Activated naive CD8-positive, alpha-beta T cell treated with anti-CD3 and anti-CD28 coated beads for 36 hours (primary cell): Measurements from ENCODE around the gene DLEC1. TPM values are rescaled to one million over a fixed set of nuclear protein-coding genes. Genes with fewer than 3 reads are reported as not detected.
"Not testable (repeated sequence)": the region's sequence is repeated elsewhere in the genome, so short reads cannot be mapped to it uniquely, and the experiment has no call there.

ENCODE experiments used
- DNase-seq: peaks from one replicate; pipeline ENCODE4 v3.0.0; 2021
- H3K27ac Mint-ChIP-seq: one replicate; pipeline ENCODE4 v1.8.0; 2022; ENCODE audit warnings: mild to moderate bottlenecking, moderate library complexity, mixed read lengths
- H3K27me3 Mint-ChIP-seq: one replicate; pipeline ENCODE4 v1.8.0; 2022; ENCODE audit warnings: mild to moderate bottlenecking, mixed read lengths
- H3K36me3 Mint-ChIP-seq: one replicate; pipeline ENCODE4 v1.8.0; 2021; ENCODE audit warnings: mild to moderate bottlenecking, mixed read lengths
- H3K4me1 Mint-ChIP-seq: one replicate; pipeline ENCODE4 v1.8.0; 2021; ENCODE audit warnings: mixed read lengths
- H3K4me3 Mint-ChIP-seq: one replicate; pipeline ENCODE4 v1.8.0; 2022; ENCODE audit warnings: mild to moderate bottlenecking, moderate library complexity, mixed read lengths
- H3K9me3 Mint-ChIP-seq: one replicate; pipeline ENCODE4 v1.8.0; 2022; ENCODE audit warnings: mixed read lengths
- total RNA-seq, 2 experiments: library from RNA; stranded (reverse); gene quantifications; one replicate each; pipeline ENCODE4 v1.2.3, GENCODE V29; 2021

Gene DLEC1
- total RNA-seq, 2 experiments from 2014 or later, result 0.12 to 0.52 TPM

DNA sequence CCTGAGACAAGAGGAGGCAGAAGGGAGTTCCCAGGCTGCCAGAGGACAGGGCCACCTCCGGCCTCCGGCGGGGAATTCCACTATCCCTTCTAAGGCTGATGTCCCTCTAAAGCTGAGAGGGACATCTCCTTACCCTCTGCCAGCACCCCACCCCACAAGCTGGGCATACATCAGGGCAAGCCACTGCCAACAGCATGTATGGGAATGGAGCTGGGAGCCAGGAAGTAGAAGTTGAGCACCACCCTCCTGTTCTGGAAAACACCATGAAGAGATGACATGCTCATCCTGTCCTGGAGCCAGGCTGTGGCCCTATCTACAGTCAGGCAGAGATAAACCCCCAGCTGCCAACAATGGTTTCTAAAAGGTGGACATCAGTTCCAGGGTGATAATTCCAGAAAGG is 16.7 kb upstream of the DLEC1 start:
- no peak for DNase-seq
- no peak overlapping the region for H3K27ac Mint-ChIP-seq
- peaks cover 3% of the 10 kb centered on the region for H3K36me3 Mint-ChIP-seq
- no peaks in the 10 kb centered on the region for H3K27me3 Mint-ChIP-seq
- peaks cover 18% of the 10 kb centered on the region for H3K4me1 Mint-ChIP-seq
- H3K9me3 Mint-ChIP-seq, result no peaks in the 10 kb centered on the region
- H3K4me3 Mint-ChIP-seq, result no peak overlapping the region

DNA sequence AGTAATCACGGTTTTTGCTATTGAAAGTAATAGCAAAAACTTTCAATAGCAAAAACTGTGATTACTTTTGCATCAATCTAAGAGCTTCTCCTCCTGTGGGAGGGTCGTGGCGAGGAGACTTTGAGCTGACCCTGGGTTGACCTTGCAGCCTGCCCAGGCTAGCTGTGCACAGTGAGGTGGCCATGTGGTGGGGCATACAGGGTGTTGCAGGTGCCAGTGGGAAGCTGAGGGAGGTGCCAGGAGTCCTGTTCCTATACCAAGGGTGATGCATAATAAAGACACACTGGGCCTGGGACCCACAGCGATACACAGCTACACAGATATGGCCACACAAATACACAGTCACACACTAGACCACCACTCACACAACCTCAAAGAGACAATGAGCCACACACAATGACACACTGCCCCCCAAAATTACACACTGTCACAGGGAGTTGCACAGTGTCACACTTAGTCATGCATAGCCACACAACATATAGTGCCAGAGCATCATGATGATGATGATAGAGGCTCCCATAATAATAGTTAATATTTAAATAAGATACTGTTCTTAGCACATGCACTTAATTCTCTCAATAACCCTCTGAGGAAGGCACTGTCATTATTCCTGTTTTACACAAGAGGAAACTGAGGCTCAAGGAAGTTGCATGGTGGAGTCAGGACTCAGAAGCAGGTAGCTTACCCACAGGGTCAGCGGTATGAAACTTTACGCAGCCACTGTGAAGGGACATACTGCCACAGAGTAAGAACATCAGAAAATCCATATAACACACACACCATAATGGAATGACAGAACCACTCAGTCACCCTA is 15.9 kb upstream of the DLEC1 start:
- no peak for DNase-seq
- Mint-ChIP-seq H3K4me1 (peaks cover 18% of the 10 kb centered on the region), H3K27ac (no peak overlapping the region), H3K36me3 (peaks cover 3% of the 10 kb centered on the region), H3K4me3 (no peak overlapping the region), H3K27me3 (peaks cover 6% of the 10 kb centered on the region), H3K9me3 (no peaks in the 10 kb centered on the region)

DNA sequence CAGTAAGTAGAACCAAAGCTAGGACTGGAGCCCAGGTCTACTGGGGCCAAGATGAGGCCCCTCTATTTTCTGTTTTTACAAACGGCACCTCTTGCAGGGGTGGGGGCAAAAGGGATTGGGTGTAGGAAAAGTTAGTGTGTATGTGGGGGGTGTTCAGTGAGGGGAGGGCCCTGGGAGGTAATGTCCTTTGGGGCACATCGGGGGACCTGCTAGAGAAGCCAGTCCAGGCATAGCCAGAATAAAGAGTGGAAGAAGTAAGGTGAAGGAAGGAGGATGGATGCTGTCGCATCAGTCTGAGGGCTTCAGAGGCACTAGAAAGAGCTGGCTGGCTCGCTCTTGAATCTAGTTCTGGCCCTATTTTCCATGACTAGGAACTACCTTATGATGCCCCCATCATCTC is 12.2 kb upstream of the DLEC1 start:
- H3K27ac Mint-ChIP-seq, result no peak overlapping the region

DNA sequence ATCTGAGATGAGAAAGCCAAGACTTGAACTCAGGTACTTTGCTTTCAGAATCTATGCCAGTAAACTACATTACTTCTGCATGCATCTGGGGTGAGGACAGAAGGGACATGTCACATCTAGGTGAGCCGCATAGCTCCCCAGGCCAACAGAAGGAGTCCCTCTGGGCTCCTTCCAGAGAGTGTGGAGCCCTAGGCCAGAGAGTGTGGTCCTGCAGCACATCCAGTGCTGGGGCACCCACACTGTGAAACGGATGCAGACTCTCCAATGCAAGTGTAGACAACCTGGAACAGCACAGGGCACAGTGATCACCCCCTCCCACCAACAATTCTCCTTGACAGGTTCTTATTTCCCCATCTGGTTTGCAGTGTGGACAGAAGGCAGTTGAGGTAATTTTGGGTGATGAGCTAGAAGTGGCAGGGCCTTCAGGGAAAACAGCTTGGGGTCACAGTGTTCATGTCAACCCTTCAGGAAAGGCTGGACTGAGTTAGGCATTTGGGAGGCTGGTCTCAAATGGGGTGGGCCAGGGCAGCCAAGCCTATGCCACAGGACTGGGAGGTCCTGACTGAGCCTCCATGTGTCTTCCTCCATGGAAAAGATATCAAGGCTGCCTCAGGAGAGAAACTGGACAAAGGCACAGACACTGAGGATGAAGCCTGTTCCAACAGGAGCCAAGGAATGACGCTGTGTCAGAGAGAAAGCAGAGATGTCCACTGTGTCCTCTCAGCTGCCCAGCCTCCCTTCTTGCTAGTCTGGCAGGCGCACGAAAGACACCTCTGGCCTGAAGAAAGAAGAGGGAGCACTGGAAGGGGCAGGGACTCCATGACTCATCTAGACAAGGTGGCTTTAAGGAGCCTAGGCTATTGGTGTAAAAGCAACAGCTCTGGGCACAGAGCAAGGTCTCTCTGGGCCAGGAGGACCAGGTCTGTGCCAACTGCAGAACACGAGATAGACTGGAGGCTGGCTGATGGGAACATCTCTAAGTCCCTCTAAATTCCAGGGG is 11.2 kb upstream of the DLEC1 start:
- Mint-ChIP-seq H3K36me3 (no peaks in the 10 kb centered on the region), H3K27ac (no peak overlapping the region), H3K9me3 (no peaks in the 10 kb centered on the region), H3K4me1 (peaks cover 25% of the 10 kb centered on the region), H3K27me3 (peaks cover 32% of the 10 kb centered on the region), H3K4me3 (no peak overlapping the region)
- no peak for DNase-seq

More for the DNA sequence above, 12.2 kb upstream of the DLEC1 start:
- Mint-ChIP-seq H3K9me3 (no peaks in the 10 kb centered on the region), H3K27me3 (peaks cover 29% of the 10 kb centered on the region), H3K36me3 (no peaks in the 10 kb centered on the region), H3K4me1 (peaks cover 25% of the 10 kb centered on the region), H3K4me3 (no peak overlapping the region)
- DNase-seq, result no peak

DNA sequence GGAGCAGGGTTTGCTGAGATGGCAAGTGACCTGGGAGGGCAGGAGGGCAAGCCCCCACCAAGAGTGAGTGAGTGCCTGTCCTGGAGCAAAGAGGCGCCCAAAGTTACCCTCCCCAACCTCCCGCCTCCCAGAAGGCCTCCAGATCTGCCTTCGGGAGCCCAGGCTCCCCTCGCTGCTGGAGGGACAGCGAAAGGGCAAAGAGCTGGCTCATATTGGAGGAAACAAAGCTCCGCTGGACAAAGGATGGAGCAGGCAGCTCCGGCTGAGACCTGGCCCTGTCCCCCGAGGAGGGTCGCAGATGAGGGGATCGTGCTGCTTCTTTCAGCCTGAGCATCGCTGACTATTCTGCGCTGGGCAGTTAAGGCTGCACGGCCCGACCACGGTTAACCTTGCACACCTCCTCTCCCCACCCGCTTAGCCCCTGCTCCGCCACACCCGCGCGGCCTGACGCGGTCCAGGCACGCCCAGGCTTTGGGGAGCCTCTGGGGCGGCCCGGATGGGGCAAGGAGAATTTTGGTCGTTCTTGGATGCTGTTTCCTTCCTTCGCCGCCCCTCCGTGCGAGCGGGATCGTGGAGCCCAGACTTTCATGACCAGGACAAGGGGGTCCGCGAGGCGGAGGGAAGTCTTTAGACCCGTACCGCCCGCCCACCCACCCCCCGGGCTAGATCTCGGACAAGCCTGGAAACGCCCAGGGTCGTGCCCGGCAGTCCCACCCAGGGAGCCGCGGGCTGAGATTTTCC is 10.2 kb upstream of the DLEC1 start:
- H3K27ac Mint-ChIP-seq, result no peak overlapping the region
- peaks cover 19% of the 10 kb centered on the region for H3K4me1 Mint-ChIP-seq
- H3K36me3 Mint-ChIP-seq, result no peaks in the 10 kb centered on the region
- H3K4me3 Mint-ChIP-seq, result peak overlapping the region; percentile 15
- H3K9me3 Mint-ChIP-seq, result no peaks in the 10 kb centered on the region
- peaks cover 38% of the 10 kb centered on the region for H3K27me3 Mint-ChIP-seq
- no peak for DNase-seq

DNA sequence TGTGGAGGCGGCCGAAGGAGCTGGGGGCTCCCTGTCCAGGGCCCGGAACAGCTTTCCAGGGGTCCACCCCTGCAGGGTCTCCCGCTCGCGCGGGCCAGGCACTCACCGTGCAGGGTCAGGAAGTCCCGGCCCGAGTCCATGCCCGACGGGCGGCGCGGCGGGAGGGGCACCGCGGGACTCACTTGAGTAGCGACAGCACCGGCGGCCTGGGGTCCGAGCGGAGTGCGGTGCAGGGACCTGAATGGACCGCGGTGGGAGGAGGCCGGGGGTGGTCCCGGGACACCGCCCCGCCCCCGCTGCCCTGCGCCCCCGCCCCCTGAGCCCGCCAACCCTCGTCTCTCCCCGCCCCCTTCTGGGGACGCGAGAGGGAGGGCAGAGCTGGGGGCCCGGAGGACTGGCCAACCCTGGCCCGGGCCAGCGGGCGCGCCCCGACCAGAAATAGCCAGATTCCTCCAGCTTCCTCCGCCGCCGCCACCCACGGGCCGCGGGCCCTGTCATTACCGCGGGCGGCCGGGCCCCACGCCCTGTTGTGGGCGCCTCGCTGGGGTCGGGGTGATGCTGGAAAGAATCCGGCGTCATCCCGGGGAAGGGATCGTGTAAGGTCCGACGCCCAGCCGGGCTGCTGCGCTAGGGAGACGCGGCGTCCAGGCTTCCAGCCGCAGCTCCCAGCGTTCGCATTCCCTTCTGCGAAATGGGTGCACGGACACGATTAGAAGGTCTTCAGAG is 9.4 kb upstream of the DLEC1 start, which contains the start of gene PLCD1:
PLCD1 (minus strand) TSS at position 243 of the 726 bp plus-strand sequence; CDS start at position 140, 103 bp downstream.
- Mint-ChIP-seq H3K36me3 (no peaks in the 10 kb centered on the region), H3K4me1 (peaks cover 17% of the 10 kb centered on the region), H3K9me3 (no peaks in the 10 kb centered on the region), H3K27me3 (peaks cover 40% of the 10 kb centered on the region), H3K27ac (no peak within 1 kb of the TSS), H3K4me3 (peak within 1 kb of the TSS; percentile 15)
- DNase-seq, result peak; percentile 36

DNA sequence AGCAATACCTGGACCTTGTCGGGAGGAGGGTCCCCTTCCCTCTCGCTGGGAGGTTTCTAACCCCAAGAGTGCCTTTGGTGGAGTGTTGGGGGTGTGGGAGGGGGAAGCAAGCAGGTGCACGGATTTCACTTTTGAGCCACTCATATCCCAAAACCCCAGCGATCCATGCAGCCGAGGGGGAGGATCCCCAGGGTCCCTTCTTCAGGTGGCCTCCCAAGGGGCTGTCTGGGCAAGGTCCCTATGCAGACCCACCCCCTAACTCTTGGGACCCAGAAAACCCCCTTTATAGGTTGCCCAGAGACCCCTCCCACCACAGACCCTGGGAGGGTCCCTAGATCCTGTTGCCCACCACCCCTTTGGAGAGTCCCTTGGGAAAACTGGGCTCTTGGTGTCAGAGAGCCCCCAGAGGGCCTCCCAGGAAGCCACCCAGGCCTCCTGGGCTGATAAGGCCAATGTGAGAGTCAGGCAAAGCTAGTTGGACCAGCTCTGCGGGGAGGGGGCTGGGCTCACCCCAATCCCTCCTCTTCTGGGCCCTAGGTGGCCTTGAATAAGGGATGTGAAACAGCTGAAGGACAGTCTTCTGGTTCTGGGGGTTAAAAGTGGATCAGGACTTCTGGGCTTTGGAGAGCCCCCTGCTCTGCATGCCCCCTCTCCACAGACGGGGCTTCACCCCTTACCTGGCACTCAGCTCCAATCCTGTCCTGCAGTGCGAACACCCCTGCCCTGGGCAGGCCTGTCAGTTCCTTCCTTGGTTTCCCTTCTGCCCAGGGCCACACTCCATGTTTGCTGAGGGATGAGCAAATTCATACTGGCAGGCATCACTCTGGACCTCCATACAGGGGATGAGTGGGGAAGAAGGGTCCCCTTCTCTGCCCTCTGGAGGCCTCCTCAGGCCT is 8.6 kb upstream of the DLEC1 start:
- Mint-ChIP-seq H3K9me3 (no peaks in the 10 kb centered on the region), H3K4me3 (no peak overlapping the region), H3K27ac (no peak overlapping the region), H3K36me3 (no peaks in the 10 kb centered on the region), H3K4me1 (peaks cover 13% of the 10 kb centered on the region), H3K27me3 (peaks cover 42% of the 10 kb centered on the region)
- no peak for DNase-seq

DNA sequence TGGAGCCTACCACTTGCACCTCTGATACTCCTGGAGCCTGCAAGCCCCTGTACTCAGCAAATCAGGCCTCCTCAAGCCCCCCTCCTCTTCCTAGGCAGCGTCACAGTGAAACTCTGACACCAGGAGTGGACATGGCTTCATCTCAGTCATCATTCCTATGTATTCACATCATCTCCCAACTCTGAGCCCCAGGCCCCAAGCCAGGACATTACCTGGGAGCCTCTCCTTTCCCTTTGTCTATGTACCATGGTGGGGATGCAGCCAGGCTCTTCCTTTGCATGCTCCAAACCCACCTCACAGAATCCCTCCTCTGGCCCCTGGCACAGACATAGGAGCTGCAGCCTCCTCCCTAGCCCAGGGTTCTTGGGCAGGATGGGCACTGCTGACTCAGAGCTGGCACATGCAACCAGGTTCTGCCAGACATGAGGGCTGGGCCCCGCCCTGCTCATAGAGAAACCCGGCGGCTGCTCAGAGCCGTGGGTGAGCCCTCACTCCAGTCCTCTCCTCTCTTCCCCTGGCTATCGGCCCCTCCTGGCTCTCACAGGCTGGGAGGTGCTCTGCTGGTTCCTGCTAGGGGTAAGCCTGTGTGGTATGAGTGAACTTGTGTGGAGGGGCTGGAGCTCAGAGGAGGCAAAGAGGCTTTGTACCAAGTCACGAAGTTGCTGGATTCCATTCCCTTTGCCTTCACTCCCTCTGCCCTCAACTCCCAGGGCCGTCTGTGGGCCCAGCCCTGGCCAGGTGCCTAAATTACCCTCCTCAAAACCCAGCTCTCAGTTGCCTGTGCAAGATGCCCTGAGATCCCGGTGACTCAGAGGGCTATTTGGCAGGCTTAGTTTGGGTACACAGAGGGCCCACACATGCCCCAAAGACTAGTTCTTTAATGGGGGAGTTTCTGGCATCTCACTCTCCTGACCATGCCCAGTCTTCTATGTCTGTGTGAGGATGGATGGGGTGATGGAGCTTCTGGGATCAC is 7.7 kb upstream of the DLEC1 start:
- H3K4me3 Mint-ChIP-seq, result peak overlapping the region; percentile 9
- no peak overlapping the region for H3K27ac Mint-ChIP-seq

DNA sequence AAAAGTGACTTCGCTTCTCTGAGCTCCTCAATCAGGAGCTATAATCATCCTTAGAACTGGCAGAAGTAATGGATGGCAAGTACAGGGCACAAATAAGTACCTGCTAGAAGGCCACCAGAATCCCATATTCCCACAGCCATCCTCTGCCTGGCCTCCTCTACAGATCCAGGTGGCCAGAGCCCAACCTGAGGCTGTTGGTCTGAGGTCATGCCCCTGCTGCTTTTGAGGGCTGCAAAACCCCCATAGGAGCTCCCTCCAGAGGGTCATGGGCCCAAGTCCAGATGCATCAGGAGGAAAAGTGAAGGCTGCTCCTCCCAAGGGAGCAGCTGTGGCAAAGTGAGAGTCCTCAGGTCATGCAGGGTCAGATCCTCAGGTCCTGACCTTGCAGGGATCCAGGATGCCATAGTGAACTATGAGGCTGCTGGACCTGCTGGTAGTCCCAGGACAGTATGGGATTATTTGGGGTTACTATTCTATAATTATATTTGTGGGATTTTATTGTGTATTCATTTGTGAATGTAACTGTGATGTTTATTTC is 6.6 kb upstream of the DLEC1 start:
- H3K27me3 Mint-ChIP-seq, result peaks cover 42% of the 10 kb centered on the region
- no peaks in the 10 kb centered on the region for H3K36me3 Mint-ChIP-seq
- no peak overlapping the region for H3K27ac Mint-ChIP-seq
- H3K9me3 Mint-ChIP-seq, result no peaks in the 10 kb centered on the region
- DNase-seq, result no peak
- peaks cover 8% of the 10 kb centered on the region for H3K4me1 Mint-ChIP-seq
- H3K4me3 Mint-ChIP-seq, result no peak overlapping the region

More for the DNA sequence above, 7.7 kb upstream of the DLEC1 start:
- Mint-ChIP-seq H3K36me3 (no peaks in the 10 kb centered on the region), H3K27me3 (peaks cover 42% of the 10 kb centered on the region), H3K9me3 (no peaks in the 10 kb centered on the region), H3K4me1 (peaks cover 8% of the 10 kb centered on the region)
- DNase-seq, result no peak

DNA sequence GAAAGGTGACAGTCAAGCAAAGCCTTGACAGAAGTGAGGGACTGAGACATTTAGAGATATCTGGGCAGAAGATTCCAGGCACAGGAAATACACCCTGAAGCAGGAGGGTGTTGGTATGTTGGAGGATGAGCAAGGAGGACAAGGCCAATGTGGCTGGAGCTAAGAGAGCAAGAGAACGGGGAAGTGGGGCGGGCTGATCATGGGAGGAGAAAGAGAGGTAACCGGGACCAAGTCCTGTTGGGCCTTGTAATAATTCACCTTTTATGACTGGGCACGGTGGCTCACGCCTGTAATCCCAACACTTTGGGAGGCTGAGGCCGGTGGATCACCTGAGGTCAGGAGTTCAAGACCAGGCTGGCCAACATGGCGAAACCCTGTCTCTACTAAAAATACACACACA is 5.4 kb upstream of the DLEC1 start:
- peaks cover 16% of the 10 kb centered on the region for H3K4me1 Mint-ChIP-seq
- not testable (repeated sequence) for DNase-seq, H3K4me3 Mint-ChIP-seq, H3K9me3 Mint-ChIP-seq, H3K27ac Mint-ChIP-seq, H3K36me3 Mint-ChIP-seq
- H3K27me3 Mint-ChIP-seq, result peaks cover 31% of the 10 kb centered on the region

DNA sequence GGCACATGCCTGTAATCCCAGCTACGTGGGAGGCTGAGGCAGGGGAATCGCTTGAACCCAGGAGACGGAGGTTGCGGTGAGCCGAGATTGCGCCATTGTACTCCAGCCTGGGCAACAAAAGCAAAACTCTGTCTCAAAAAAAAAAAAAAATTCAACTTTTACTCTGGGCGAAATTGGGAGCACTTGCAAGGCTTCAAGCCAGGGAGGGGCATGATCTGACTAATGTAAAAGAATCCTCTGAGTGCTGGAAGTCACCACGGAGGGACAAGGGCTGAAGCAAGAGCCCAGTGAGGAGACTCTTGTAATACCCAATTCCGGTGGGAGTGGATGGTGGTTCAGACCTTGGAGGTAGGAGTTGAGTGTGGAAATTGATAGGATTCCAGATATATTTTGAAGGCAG is 4.7 kb upstream of the DLEC1 start:
- Mint-ChIP-seq H3K4me1 (peaks cover 24% of the 10 kb centered on the region), H3K27me3 (peaks cover 30% of the 10 kb centered on the region)
- H3K9me3 Mint-ChIP-seq, H3K4me3 Mint-ChIP-seq, DNase-seq, H3K27ac Mint-ChIP-seq, H3K36me3 Mint-ChIP-seq: not testable (repeated sequence)

DNA sequence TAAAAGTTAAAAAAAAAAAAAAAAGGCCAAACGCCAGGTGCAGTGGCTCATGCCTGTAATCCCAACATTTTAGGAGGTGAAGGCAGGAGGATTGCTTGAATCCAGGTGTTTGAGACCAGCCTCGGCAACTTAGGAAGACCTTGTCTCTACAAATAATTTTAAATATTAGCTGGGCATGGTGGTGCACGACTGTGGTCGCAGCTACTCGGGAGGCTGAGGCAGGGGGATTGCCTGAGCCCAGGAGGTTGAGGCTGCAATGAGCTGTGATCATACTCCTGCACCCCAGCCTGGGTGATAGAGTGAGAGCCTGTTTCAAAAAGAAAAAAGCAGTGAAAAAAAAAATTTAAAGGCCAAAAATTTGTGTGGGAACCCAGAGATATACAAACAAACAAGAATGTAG is 2.7 kb upstream of the DLEC1 start:
- Mint-ChIP-seq H3K27ac (no peak overlapping the region), H3K4me1 (peaks cover 31% of the 10 kb centered on the region), H3K27me3 (peaks cover 20% of the 10 kb centered on the region), H3K36me3 (peaks cover 8% of the 10 kb centered on the region), H3K4me3 (no peak overlapping the region), H3K9me3 (peaks cover 9% of the 10 kb centered on the region)
- no peak for DNase-seq
